ENCODE data around the gene TARS1.
"Not testable (repeated sequence)": the region's sequence is repeated elsewhere in the genome, so short reads cannot be mapped to it uniquely, and the experiment has no call there.

Gene TARS1

GRCh38 chr5:33488558-33489355, 48.0 kb downstream of the TARS1 start:
- DNase-seq (ENCODE audit: low read depth in 2 of 2) = no peak

- no peak for DNase-seq (ENCODE audit: low read depth in 2 of 2)
These were observed 48.8 kb downstream of the TARS1 start for GRCh38 chr5:33489481-33490067.

- DNase-seq (ENCODE audit: low read depth in 2 of 2) = no peak
These were observed 49.4 kb downstream of the TARS1 start for GRCh38 chr5:33490071-33490665.

GRCh38 chr5:33491941-33492340, 51.2 kb downstream of the TARS1 start:
- DNase-seq (ENCODE audit: low read depth in 2 of 2) = no peak

- no peak for DNase-seq (ENCODE audit: low read depth in 2 of 2)
These were observed 53.7 kb downstream of the TARS1 start for GRCh38 chr5:33494466-33494865.

- DNase-seq (ENCODE audit: low read depth in 2 of 2) = no peak
These were observed 60.5 kb downstream of the TARS1 start for GRCh38 chr5:33501260-33501659.

GRCh38 chr5:33501899-33502298, 61.1 kb downstream of the TARS1 start:
- DNase-seq (ENCODE audit: low read depth in 2 of 2) = no peak

GRCh38 chr5:33504570-33504969, 63.8 kb downstream of the TARS1 start:
- no peak for DNase-seq (ENCODE audit: low read depth in 2 of 2)

GRCh38 chr5:33507426-33507825, 66.7 kb downstream of the TARS1 start:
- DNase-seq (ENCODE audit: low read depth in 2 of 2) = no peak

- DNase-seq (ENCODE audit: low read depth in 2 of 2) = no peak
These were observed 68.3 kb downstream of the TARS1 start for GRCh38 chr5:33509036-33509435.

- DNase-seq (ENCODE audit: low read depth in 2 of 2) = no peak
These were observed 72.9 kb downstream of the TARS1 start for GRCh38 chr5:33513462-33514185.

GRCh38 chr5:33515366-33515765, 74.6 kb downstream of the TARS1 start:
- DNase-seq (ENCODE audit: low read depth in 2 of 2) = not testable (repeated sequence)

- no peak for DNase-seq (ENCODE audit: low read depth in 2 of 2)
These were observed 75.7 kb downstream of the TARS1 start for GRCh38 chr5:33516421-33516820.

Measured in fibroblast of skin of left biceps (primary cell).